ENCODE measurements around the gene BMP6.

The BMP6 gene

DNA sequence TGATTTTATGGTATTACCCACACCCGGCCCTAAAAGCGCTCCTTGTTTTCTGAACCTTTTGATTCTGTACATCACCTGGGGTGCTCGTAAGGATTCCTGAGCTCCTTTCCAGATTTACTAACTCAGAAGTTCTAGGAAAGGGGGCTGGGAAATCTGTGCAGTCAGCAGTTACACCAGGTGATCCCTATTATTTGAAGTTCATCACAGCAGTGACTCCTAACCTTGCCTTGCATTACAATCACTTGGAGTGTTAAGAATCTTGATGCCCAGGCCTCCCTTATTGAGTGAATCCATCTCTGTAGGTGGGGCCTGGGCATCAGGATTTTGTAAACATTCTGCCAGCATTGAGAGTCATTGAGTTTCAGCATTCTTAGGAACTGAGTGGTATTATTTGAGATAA is 44.7 kb downstream of the BMP6 start:
- H3K4me3 ChIP-seq (ENCODE audit: low read depth, low read length): no peak overlapping the region
- DNase-seq (ENCODE audit: low read depth): no peak
- TF ChIP-seq, protein P1, sequence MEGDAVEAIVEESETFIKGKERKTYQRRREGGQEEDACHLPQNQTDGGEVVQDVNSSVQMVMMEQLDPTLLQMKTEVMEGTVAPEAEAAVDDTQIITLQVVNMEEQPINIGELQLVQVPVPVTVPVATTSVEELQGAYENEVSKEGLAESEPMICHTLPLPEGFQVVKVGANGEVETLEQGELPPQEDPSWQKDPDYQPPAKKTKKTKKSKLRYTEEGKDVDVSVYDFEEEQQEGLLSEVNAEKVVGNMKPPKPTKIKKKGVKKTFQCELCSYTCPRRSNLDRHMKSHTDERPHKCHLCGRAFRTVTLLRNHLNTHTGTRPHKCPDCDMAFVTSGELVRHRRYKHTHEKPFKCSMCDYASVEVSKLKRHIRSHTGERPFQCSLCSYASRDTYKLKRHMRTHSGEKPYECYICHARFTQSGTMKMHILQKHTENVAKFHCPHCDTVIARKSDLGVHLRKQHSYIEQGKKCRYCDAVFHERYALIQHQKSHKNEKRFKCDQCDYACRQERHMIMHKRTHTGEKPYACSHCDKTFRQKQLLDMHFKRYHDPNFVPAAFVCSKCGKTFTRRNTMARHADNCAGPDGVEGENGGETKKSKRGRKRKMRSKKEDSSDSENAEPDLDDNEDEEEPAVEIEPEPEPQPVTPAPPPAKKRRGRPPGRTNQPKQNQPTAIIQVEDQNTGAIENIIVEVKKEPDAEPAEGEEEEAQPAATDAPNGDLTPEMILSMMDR (conservative IDR thresholded peaks at IDR 0.05; ENCODE audit: low read depth, low read length): no peak

DNA sequence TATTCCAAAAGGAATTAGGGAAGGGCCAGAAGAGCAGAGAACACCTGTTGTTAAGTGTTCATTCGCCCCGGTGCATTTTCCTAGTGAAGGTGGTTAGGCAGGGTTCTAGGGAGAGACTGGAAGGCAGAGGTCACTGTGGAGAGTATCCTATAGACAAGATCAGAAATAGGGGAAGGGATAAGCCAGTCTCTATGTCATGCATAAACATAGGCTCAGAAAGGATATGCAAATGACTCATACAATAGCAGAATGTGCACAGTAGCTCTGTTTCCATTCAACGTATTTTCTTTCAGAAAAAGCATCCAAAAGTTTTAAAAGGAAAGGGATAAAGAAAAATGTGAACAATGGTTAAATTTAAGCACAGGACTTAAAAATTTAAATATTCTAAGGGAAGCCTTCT is 47.4 kb downstream of the BMP6 start:
- DNase-seq (ENCODE audit: low read depth): no peak
- H3K4me3 ChIP-seq (ENCODE audit: low read depth, low read length): no peak overlapping the region
- TF ChIP-seq, protein P1 (conservative IDR thresholded peaks at IDR 0.05; ENCODE audit: low read depth, low read length): no peak

DNA sequence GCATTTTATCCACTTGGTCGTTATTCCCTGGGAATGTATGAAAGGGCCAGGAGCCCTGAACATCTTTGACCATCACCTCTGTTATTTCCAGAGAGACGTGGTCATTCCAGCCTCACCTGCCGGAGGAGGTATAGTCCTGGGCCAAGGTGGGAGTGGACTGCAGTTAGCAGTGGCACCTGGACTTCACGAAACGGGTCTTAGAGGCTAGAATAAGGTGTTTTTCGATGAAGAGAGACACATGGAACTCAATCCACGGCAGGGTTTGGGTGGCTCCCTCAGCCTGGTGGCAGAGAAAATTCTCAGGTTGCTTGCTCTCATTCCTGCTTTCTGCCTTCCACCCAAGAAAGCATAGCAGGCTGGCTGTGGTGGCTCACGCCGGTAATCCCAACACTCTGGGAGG is 48.0 kb downstream of the BMP6 start:
- H3K4me3 ChIP-seq (ENCODE audit: low read depth, low read length): no peak overlapping the region
- no peak for DNase-seq (ENCODE audit: low read depth)
- TF ChIP-seq, protein P1 (conservative IDR thresholded peaks at IDR 0.05; ENCODE audit: low read depth, low read length): no peak

DNA sequence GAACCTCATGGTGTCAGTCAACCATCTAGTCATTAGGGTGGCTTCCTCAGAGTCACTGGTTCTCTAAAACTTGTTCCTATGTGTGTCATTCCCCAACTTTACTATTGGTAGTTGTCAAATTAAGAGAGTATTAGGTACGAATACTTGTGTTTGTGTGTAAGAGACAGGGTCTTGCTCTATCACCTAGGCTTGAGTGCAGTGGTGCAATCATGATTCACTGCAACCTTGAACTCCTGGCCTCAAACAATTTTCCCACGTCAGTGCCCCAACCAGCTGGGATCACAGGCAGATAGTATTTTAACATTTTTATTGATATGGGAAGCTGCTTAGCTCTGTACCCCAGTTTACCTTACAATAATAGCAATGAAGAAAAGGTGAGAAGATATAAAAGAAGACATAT is 50.6 kb downstream of the BMP6 start:
- TF ChIP-seq, protein P1 (conservative IDR thresholded peaks at IDR 0.05; ENCODE audit: low read depth, low read length): no peak
- DNase-seq (ENCODE audit: low read depth): no peak
- no peak overlapping the region for H3K4me3 ChIP-seq (ENCODE audit: low read depth, low read length)

DNA sequence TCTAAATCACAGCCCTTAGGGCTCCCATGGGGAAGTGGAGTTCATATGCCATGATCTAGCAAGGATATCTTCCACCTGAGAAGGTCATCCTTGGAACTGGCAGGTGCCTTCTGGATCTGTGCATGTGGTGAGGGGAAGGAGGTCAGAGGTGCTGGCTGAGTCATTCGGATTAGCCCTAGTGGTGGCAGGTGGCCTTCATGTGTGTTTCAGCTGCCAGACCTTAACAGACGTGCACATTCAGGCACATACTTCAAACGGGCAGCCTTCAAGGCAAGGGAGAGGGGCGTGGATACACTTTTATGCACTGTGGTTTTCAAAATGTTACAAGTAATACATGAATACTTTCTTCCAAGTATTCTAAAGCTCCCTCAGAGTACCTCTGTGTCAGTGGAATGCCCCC is 51.2 kb downstream of the BMP6 start:
- H3K4me3 ChIP-seq (ENCODE audit: low read depth, low read length): no peak overlapping the region
- DNase-seq (ENCODE audit: low read depth): no peak
- TF ChIP-seq, protein P1 (conservative IDR thresholded peaks at IDR 0.05; ENCODE audit: low read depth, low read length): no peak

DNA sequence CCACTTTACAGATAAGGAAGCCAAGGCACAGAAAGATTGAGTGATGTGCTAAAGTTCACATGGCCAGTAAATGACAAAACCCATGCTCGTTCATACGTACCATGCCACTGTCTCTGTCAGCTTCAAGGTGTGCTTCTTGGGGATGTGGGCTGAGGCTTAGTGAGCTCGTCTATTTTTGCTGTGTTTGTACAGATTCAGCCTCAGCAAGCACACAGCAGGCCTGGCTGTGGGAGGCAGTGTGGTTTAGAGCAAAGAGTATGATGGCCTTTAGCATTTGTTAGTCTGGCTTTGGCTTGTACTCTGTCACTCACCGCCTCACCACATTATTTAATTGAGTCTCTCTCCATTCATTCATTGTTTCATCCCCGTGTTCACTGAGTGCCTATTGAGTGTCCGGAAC is 55.3 kb downstream of the BMP6 start:
- H3K4me3 ChIP-seq (ENCODE audit: low read depth, low read length): no peak overlapping the region
- TF ChIP-seq, protein P1 (conservative IDR thresholded peaks at IDR 0.05; ENCODE audit: low read depth, low read length): no peak
- DNase-seq (ENCODE audit: low read depth): no peak

DNA sequence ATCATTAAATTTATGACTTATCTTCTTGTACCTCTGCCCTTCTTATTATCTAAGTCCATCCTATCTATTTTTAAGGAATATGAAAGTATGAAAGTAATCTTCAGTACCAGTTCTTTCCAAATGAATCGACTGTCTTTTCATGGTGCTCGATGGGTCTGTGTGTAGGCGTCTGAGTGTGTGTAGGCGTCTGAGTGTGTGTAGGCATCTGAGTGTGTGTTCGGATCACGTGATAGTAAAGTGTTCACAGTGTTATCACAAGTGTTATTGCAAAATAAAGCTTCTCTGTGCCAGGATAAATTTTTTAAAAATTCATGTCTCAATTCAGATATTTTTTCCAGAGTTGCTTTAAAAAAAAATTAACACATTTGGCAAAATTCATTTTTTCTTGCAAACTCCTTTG is 58.3 kb downstream of the BMP6 start:
- TF ChIP-seq, protein P1 (conservative IDR thresholded peaks at IDR 0.05; ENCODE audit: low read depth, low read length): no peak
- DNase-seq (ENCODE audit: low read depth): no peak
- no peak overlapping the region for H3K4me3 ChIP-seq (ENCODE audit: low read depth, low read length)

All from choroid plexus epithelial cell (primary cell).